Umbilical cord (tissue), 2 donors: Measurements from ENCODE around the gene GTF2IRD1. TPM values are rescaled to one million over a fixed set of nuclear protein-coding genes. Genes with fewer than 3 reads are reported as not detected.
"Not testable (repeated sequence)": the region's sequence is repeated elsewhere in the genome, so short reads cannot be mapped to it uniquely, and the experiment has no call there.

Source experiments
- DNase-seq: peaks from one replicate; pipeline ENCODE4 v3.0.0-alpha.2; 2015; ENCODE audit warnings: low spot score
- total RNA-seq: library from RNA; depleted of rRNA; stranded (reverse); fragments of >200 nt; gene quantifications from one replicate; pipeline ENCODE4 v1.2.3, GENCODE V29; 2014; ENCODE audit warnings: low replicate concordance; ENCODE audit not compliant: insufficient read depth

Gene GTF2IRD1, protein sequence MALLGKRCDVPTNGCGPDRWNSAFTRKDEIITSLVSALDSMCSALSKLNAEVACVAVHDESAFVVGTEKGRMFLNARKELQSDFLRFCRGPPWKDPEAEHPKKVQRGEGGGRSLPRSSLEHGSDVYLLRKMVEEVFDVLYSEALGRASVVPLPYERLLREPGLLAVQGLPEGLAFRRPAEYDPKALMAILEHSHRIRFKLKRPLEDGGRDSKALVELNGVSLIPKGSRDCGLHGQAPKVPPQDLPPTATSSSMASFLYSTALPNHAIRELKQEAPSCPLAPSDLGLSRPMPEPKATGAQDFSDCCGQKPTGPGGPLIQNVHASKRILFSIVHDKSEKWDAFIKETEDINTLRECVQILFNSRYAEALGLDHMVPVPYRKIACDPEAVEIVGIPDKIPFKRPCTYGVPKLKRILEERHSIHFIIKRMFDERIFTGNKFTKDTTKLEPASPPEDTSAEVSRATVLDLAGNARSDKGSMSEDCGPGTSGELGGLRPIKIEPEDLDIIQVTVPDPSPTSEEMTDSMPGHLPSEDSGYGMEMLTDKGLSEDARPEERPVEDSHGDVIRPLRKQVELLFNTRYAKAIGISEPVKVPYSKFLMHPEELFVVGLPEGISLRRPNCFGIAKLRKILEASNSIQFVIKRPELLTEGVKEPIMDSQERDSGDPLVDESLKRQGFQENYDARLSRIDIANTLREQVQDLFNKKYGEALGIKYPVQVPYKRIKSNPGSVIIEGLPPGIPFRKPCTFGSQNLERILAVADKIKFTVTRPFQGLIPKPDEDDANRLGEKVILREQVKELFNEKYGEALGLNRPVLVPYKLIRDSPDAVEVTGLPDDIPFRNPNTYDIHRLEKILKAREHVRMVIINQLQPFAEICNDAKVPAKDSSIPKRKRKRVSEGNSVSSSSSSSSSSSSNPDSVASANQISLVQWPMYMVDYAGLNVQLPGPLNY
- total RNA-seq, result 8.9 TPM

DNA sequence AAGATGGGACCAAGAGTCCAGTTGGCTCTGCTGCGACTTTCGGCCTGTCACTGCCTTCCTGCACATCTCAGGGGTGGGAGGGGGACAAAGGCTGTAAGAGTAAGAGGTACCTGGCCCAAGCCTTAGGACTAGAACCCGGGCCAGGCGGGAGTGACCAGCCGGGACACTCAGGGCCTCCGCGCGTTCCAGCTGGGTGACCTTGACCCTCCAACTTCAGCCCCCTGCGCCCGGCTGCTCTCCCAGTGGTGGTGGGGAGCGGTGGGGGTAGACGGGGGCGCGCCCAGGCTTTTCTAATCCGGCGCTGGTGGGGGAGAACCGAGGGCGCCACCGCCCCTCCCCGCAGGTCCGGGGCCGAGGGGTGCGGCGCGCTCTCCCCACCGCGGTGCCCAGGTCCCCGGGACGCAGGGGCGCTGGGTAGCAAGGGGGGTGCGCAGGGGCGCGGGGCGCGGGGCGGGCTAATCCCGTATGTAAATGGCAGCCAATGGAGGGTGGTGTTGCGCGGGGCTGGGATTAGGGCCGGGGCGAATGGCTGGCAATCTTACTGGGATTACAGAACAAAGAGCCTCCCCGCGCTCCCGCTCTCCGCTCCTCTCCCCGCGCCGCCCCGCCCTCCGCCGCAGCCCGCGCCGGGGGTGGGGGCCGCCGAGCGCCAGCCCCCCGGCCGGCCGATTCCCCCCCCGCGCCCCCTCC, at the start of gene GTF2IRD1:
Gene GTF2IRD1, plus strand, starts transcription at position 585 of the 690 bp plus-strand sequence. CDS start 54,175 bp downstream, outside the sequence.
- peak; percentile 86 for DNase-seq

DNA sequence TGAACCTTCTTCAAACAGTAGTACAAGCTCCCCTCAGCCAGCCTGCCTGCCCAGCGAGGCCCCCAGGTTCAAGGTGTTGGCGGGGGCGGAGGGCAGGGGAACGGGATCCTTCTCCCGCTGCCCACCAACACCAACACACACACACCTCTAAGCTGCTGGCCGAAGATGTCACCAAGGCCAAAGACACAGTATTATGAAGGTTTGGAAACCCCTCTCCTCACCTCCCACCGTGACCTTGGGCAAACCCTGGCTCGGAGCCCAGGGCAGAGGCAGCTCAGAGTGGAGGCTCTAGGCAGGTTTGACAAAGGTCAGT, 49.4 kb upstream of the GTF2IRD1 start:
- DNase-seq, result no peak

DNA sequence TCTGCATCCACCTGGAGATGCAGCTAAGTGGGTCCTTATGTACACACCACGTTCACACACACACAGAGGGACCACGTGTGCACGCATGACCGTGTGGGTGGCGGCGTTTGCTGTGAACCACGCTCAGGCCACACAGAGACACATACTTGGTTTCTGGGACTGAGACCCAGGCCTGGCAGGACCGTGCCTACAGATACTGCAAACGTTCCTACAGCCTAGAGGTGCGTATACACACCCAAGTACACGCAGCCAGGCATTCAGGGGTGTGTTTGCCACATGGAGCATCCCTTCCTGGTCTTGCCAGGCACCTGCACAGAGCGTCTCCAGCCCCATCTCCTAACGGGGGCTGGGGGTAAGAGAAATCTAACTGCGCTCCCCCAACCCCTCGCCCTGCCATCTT, 49.0 kb upstream of the GTF2IRD1 start:
- no peak for DNase-seq

DNA sequence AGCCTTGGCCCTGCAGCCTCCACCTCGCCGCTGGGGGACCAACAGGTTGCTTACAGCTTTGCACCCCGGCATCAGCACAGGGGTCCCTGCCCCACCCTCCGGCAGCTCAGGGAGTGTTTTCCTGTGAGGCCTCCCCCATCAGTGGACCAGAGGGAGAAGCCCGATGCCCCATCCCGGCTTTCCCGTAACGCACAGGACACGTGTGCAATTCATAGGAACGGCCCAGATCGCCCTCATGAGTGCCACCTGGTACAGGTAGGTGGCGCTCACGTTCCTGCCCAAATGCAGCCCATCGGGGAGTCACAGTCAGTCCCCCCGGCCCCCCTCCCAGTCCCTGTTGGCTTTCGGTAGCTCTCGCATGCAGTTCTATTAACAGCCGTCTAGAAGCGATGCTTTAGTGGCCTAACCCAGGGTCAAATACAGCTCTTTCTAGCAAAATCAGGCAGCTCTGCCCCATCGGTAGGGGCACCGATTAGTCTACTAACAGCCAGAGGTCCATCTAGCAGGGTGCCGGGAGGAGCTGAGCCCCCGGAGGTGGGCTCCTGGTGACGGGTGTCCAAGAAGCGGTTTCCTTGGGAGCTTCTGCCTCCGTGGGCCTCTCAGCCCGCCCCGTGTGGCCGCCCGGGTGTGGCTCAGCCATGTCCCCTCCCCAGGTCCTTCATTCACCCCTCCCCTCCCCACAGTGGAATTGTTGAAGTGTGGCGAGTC, 48.4 kb upstream of the GTF2IRD1 start:
- DNase-seq, result no peak

DNA sequence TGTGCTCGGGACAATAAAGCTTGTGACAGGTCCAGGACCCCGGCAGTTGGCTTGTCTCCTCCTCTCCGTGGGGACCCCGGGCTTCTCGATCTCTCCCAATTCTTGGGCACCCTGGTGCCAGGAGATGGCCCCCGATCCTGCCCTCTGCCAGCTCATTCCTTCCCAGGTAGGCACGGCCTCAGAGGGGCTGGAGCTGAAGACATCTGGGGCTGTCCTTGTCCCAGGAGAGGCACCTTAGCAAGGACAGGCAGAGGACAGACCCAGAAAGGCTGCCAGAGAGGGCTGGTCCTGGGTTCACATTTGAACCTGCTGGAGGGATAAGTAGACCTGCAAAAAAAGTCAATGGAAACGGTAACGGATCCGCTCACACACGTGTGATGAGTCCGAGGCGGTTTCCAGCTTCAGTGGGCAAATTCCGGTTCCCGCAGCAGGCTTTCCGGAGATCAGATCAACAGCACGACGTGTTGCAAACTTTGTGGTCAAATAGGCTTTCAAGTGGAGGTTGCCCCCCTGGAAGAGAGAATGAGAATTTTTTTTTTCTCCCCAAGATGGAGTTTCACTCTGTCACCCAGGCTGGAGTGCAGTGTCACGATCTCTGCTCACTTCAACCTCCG, 47.7 kb upstream of the GTF2IRD1 start:
- DNase-seq, result no peak

DNA sequence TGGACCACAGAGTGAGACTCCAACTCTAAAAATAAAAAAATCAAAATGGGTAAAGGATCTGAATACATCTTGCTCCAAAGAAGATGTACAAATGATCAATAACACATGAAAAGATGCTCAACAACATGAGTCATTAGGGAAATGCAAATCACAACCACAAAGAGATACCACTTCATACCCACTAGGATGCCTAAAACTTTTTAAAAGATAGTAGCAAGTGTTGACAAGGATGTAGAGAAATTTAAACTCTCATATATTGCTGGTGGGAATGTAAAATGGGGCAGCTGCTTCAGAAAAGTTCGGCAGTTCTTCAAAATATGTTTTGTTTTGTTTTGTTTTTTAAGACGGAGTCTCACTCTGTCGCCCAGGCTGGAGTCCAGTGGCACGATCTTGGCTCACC, 45.7 kb upstream of the GTF2IRD1 start:
- DNase-seq, result no peak

DNA sequence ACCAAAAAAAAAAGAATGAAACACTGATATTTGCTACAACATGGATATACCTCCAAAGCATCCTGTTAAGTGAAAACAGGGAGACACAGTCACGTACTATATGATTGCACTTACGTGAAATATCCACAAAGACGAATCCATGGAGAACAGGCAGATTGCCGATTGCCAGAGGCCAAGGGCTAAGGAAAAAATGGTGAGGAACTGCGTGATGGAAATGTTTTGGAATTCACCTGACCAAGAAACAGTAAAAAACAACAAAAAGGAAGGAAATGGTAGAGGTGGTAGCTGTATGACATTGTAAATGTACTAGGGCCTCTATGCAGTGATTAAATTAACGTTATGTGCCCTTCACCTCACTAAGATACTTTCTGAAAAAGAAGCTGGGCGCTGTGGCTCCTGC, 44.1 kb upstream of the GTF2IRD1 start:
- no peak for DNase-seq

DNA sequence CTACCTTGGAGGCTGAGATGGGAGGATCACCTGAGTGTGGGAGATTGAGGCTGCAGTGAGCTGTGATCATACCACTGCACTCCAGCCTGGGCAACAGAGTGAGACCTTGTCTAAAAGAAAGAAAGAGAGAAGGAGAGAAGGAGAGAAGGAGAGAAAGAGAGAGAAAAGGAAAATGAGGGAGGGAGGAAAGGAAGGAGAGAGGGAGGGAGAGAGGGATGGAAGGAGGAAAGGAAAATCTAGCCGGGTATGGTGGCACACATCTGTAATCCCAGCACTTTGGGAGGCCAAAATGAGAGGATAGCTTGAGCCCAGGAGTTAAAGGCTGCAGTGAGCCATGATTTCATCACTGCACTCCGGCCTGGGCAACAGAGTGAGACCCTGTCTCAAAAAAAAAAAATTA, 42.9 kb upstream of the GTF2IRD1 start:
- DNase-seq, result no peak

DNA sequence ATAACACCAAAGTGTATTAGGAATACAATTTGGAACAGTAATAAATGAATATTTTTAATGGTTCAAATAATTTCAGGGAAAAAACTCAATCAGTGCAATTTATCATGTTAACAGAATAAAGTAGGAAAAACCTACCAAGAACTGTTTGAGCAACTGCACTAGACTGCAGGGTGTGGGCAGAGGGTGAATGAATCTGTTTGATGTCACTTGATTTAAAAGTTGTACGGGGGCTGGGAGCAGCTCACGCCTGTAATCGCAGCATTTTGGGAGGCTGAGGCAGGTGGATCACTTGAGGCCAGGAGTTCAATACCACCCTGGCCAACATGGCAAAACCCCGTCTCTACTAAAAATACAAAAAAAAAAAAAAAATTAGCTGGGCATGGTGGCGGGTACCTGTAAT, 42.1 kb upstream of the GTF2IRD1 start:
- DNase-seq, result not testable (repeated sequence)

DNA sequence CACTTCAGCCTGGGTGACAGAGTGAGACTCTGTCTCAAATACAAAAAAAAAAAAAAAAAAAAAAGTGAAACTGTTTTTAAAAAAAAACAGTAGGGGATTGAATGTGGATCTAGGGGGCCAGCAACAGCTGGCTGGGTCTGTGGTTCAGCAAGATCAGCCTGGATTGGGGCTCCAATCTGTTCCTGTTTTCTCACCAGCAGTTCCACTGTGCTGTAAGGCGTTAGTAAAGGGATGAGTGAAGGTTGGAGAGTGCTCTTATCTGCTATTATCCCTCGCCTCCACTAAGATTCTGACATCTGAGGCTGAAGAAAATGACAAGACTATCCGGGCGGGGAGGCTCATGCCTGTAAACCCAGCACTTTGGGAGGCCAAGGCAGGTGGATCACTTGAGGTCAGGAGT, 41.6 kb upstream of the GTF2IRD1 start:
- no peak for DNase-seq

DNA sequence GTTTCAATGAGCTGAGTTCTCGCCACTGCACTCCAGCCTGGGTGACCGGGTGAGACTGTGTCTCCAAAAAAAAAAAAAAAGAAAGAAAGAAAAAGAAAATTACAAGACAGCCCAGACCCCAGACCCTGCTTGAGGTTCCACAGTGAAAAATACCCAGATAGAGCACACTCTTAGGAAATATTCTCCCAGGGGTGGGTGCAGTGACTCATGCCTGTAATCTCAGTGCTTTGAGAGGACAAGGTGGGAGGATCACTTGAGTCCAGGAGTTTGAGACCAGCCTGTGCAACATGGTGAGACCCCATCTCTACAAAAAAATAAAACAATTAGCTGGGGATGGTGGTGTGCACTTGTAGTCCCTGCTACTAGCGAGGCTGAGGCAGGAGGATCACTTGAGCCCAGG, 41.1 kb upstream of the GTF2IRD1 start:
- no peak for DNase-seq

DNA sequence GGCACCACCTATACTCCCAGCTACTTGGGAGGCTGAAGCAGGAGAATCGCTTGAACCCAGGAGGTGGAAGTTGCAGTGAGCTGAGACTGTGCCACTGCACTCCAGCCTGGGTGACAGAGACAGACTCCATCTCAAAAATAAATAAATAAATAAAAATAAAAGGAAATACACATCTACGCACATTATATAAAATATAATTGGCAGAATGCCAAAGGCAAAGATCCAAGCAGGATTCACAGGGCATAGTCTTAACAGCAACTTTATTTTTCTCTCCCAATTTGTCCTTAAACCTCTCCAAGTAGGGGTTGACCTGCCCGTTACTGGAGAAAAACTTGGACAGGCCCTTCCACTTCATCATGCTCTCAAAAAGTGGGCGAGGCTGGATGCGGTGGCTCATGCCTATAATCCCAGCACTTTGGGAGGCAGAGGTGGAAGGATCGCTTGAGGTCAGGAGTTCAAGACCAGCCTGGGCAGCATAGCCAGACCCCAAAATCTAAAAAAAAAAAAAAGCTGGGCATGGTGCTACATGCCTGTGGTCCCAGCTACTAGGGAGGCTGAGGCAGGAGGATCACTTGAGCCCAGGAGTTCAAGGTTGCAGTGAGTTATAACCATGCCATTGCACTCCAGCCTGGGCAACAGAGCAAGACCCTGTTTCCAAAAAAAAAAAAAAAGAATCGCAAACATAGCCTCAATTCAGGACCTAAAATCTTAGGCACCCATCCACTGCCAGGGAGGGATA, 38.9 kb upstream of the GTF2IRD1 start:
- not testable (repeated sequence) for DNase-seq

DNA sequence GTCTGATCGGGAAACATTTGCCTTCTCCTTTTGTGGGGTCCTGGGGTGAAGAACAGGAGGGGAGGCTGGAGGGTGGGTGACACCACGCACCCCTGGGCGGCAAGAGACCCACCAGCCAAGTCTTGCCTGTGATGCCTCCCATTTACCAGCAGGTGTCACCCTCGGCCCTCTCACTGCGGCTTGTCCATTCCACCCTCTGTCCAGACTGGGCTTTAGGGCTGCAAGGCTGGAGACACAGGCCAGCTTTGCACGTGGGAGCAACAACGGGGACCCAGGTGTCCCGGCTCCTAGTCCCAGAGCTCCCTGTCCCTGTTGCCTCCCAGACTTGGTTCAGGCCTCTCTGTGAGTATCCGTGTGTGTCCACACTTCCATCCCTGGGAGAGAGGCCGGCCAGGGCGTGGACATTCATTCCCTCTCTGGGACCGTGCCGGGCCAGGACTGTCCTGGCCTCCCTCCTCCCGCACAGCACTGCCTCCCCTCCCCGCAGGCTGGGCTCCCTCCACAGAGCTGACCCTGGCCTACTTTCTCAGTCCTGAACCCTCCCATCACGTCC, 36.2 kb upstream of the GTF2IRD1 start:
- peak; percentile 62 for DNase-seq

DNA sequence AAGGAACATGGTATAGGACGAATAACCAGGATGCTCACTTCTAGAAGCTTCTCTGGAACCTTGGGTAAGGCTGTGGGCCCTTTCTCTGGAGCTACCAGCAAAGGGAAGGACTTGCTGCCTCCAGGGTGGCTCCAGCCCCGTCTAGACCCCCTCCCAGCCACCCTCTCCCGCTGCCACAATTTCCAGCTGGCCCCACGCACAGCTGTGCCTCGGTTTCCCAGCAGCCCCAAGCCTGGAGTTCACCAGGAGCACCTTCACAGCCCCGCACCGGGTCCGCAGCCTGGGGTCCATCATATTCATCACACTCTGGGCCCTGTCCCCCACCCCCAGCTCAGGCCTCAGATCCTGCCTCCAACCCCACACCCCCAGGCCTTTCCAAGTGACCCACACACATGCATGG, 35.6 kb upstream of the GTF2IRD1 start:
- no peak for DNase-seq

DNA sequence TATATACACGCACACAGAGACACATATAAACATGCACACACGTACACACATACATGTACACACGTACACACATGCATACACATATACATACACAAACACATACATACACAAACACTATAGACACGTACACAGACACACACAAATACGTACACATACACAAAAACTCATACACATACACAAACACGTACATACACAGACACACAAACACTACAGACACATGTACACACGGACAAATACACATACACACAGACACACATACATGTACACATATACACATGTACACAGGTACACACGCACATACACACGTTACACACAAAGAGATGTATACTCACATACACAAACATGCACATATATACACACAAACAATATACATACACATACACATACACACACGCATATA, 35.2 kb upstream of the GTF2IRD1 start:
- DNase-seq, result no peak

DNA sequence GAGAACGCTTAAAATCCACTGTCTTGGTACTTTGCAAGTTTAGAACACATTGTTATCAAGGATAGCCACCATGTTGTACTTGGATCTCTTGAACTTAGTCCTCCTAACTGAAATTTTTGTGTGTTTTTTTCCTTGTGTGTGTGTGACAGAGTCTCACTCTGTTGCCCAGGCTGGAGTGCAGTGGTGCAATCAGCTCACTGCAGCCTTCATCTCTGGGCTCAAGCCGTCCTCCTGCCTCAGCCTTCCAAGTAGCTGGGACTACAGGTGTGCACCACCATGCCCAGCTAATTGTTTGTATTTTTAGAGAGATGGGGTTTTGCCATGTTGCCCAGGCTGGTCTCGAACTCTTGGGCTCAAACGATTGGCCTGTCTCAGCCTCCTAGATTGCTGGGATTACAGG, 34.5 kb upstream of the GTF2IRD1 start:
- not testable (repeated sequence) for DNase-seq

DNA sequence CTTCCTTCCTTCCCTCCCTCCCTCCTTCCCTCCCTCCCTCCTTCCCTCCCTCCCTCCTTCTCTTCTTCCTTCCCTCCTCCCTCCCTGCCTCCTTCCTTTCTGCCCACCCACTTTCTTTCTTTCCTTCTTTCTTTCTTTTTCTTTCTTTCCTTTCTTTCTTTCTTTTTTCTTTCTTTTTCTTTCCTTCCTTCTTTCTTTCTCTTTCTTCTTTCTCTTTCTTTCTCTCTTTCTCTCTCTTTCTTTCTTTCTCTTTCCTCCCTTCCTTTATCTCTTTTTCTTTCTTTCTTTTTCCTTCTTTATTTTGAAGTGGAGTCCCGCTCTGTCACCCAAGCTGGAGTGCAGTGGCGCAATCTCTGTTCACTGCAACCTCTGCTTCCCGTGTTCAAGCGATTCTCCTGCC, 33.7 kb upstream of the GTF2IRD1 start:
- no peak for DNase-seq

DNA sequence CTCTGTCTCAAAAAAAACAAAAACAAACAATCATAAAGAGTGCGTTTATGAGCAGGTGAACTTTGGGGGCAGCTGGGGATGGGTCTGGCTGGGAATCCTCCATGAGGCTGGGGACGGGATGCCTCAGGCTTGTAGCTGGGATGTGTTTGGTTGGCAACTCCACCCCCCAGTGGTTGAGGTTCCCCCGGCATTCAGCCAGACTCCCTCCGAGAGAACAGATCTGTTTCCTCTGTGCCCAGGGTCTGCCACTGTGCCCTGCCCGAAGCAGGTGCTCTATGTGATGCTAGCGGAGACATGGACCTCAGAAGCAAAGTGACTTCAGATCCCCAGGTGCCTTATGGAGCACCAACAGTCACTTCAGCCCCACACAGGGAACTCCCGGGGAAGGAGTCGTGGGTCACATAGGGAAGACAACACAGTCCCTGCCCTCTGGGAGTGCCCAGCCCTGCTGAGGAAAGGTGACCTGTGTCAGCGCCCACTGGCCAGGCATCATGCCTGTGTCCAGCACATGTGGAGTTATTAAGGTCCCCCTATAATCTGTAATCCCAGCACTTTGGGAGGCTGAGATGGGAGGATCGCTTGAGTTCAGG, 29.3 kb upstream of the GTF2IRD1 start:
- DNase-seq, result no peak

DNA sequence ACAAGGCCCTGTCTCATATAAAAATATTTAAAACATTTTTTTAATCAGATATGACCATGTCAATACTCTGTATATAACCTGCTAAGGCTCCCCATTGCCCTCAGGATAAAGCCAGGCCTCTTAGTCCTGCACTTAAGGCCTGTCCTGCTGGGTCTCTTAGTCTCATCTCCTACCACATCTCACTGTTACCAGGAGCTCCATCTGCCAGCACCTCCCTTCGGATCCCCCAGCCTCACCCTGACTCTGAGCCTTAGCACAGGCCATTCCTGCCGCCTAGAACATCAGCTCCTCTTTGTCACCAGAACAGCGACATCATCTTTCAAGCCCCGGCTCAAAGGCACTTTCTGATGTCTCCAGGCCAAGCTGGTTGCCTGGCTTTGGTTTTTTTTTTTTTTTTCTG, 25.7 kb upstream of the GTF2IRD1 start:
- DNase-seq, result no peak
